HepG2 (cell line): Measurements from ENCODE around the gene UBAP2. TPM values are rescaled to one million over a fixed set of nuclear protein-coding genes. Genes with fewer than 3 reads are reported as not detected.

ENCODE experiments used
- CENPX ChIP-seq: sonication (generic); formaldehyde crosslinking; IDR thresholded peaks from 2 replicates; pipeline ENCODE4 v1.9.0; 2021; ENCODE audit warnings: mild to moderate bottlenecking, missing genetic modification reagents, moderate library complexity
- GLI4 ChIP-seq: sonication (generic); formaldehyde crosslinking; IDR thresholded peaks from 2 replicates; pipeline ENCODE4 v1.5.1; 2020; ENCODE audit warnings: missing genetic modification reagents, mild to moderate bottlenecking, moderate library complexity, borderline replicate concordance
- MEIS2 ChIP-seq: sonication (generic); formaldehyde crosslinking; IDR thresholded peaks from 2 replicates; pipeline ENCODE4 v1.9.0; 2021; ENCODE audit warnings: mild to moderate bottlenecking, missing genetic modification reagents
- MLXIP ChIP-seq: sonication (generic); formaldehyde crosslinking; IDR thresholded peaks from 2 replicates; pipeline ENCODE4 v1.9.0; 2021; ENCODE audit warnings: missing genetic modification reagents, borderline replicate concordance
- TP53 ChIP-seq: sonication (generic); formaldehyde crosslinking; conservative IDR thresholded peaks from 2 replicates; pipeline ENCODE4 v1.4.0; 2020; ENCODE audit warnings: missing genetic modification reagents
- ZBTB40 ChIP-seq, 2 experiments: fragments of 450-650 bp in 1 of 2; sonication (generic) in 1 of 2; formaldehyde crosslinking in 1 of 2; IDR thresholded peaks; 2 replicates each; pipeline versions ENCODE4 v1.6.1 to v1.8.0; 2016 to 2022; ENCODE audit warnings: antibody characterized with exemption in 1 of 2, mild to moderate bottlenecking in 1 of 2, missing genetic modification reagents in 1 of 2
- ZFP36L1 ChIP-seq: sonication (generic); formaldehyde crosslinking; IDR thresholded peaks from 2 replicates; pipeline ENCODE4 v1.8.0; 2022; ENCODE audit warnings: mild to moderate bottlenecking, missing genetic modification reagents, moderate library complexity
- ZIK1 ChIP-seq: sonication (generic); formaldehyde crosslinking; IDR thresholded peaks from 2 replicates; pipeline ENCODE4 v1.5.0; 2020; ENCODE audit warnings: mild to moderate bottlenecking, low read depth, missing genetic modification reagents, borderline replicate concordance
- ZNF558 ChIP-seq: sonication (generic); formaldehyde crosslinking; IDR thresholded peaks from 2 replicates; pipeline ENCODE4 v1.9.0; 2022; ENCODE audit warnings: mild to moderate bottlenecking, missing genetic modification reagents, borderline replicate concordance
- ZNF841 ChIP-seq: sonication (generic); formaldehyde crosslinking; IDR thresholded peaks from 2 replicates; pipeline ENCODE4 v1.8.1; 2023; ENCODE audit warnings: missing genetic modification reagents, borderline replicate concordance
- polyA plus RNA-seq, 8 experiments: library from polyadenylated mRNA; depleted of rRNA in 3 of 8; stranded (reverse) in 7 of 8; unstranded in 1 of 8; fragments of >200 nt; fragmentation: Illumina TruSeq in 4 of 8; extraction: Trizol in 4 of 8; gene quantifications; 2 replicates each; pipeline versions ENCODE4 v1.2.1 to v1.2.3, GENCODE V29; 2011 to 2016; ENCODE audit warnings: low read depth in 4 of 8, missing spikeins in 1 of 8, mixed read lengths in 1 of 8; ENCODE audit not compliant: insufficient read depth in 1 of 8
- total RNA-seq, 5 experiments: library from RNA; depleted of rRNA; stranded (reverse); fragments of >200 nt; fragmentation: Illumina TruSeq; extraction: Trizol; gene quantifications; 2 replicates each; pipeline ENCODE4 v1.2.3, GENCODE V29; 2016; ENCODE audit warnings: low read depth in 1 of 5
- TF ChIP-seq, protein P1 (sequence below): sonication (generic); formaldehyde crosslinking; IDR thresholded peaks from 2 replicates; pipeline ENCODE4 v1.4.0; 2020; ENCODE audit warnings: missing genetic modification reagents

Gene UBAP2
- total and polyA plus RNA-seq, 2 of the 13 experiments (the other 11 are each of a cell fraction or from before 2014, with no cell fraction given) = 19.0 to 22.0 TPM

DNA sequence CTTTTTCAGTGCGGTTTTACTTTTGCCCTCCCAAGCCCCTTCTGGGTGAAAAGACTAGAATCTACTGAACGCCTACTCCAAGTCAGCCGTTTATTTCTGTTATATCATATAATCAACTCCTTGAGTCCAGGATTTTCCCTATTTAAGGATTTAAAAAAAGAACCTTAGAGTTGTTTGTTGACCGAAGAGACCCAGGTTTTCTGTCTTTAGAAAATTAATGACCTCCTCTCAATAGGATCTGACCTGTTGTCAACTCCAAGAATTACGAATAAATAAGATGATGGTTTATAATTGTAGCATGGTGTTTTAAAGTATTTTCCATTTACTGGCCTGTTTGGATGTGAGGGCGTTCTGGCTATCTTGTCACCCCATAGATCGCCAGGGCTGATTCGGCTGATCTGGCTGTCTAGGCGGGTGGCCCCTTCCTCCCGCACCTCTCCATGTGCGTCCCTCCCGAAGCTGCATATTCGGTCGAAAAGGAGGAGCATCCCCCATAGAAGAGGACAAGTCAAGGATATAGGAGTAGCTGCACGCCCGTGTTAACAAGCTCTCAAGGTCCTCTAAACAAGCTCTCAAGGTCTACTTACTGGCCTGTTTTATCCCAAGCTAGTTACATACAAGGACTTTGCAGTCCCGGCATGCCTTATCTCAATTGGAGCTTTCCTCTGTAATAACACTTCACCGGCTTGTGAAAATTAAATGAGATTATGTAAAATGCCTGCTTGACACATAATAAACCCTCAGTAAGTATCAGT, 1.1 kb upstream of the UBAP2 start (continued):
- no peak for TF ChIP-seq ZBTB40 (IDR thresholded peaks at IDR 0.05)
- no peak for TF ChIP-seq ZBTB40 (CRISPR knock-in tag; IDR thresholded peaks at IDR 0.05)
- TF ChIP-seq, protein P1, sequence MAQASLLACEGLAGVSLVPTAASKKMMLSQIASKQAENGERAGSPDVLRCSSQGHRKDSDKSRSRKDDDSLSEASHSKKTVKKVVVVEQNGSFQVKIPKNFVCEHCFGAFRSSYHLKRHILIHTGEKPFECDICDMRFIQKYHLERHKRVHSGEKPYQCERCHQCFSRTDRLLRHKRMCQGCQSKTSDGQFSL (CRISPR knock-in tag) = 0 out of 2 replicates have a peak, but pooled peaks have one; percentile 2
- no peak for TF ChIP-seq ZNF558 (CRISPR knock-in tag)
- TF ChIP-seq GLI4 (CRISPR knock-in tag) = 0 out of 2 replicates have a peak, but pooled peaks have one; percentile 28
- no peak for TF ChIP-seq ZFP36L1 (CRISPR knock-in tag)
- TF ChIP-seq ZIK1 (CRISPR knock-in tag) = no peak
- no peak for TF ChIP-seq CENPX (CRISPR knock-in tag)
- peak; percentile 24; the same call in 1 of the 2 replicates for TF ChIP-seq MEIS2
- peak; percentile 67; the same call in 1 of the 2 replicates for TF ChIP-seq TP53 (CRISPR knock-in tag)
- 0 out of 2 replicates have a peak, but pooled peaks have one; percentile 54 for TF ChIP-seq MLXIP
- no peak for TF ChIP-seq ZNF841
